OCI-LY7 (cell line): ENCODE data around the gene ISOC2. TPM values are rescaled to one million over a fixed set of nuclear protein-coding genes. Genes with fewer than 3 reads are reported as not detected.

ENCODE experiments used
- BruUV-seq: library from RNA; stranded (reverse); fragments of 400-500 nt; replicated peaks from 2 replicates; lab custom pipeline; 2021; lab: Mats Ljungman, UMichigan
- CTCF ChIA-PET: fragments of 300-600 bp; sonication (Branson Sonifier 250); formaldehyde crosslinking; loops from one replicate; lab custom pipeline; 2022; ENCODE audit warnings: antibody characterized with exemption; ENCODE audit not compliant: unreplicated experiment; lab: Charles Lee
- POLR2A ChIA-PET: fragments of 300-600 bp; sonication (Branson Sonifier 250); formaldehyde crosslinking; loops from one replicate; lab custom pipeline; 2022; ENCODE audit warnings: antibody characterized with exemption; lab: Charles Lee
- DNase-seq: peaks from one replicate; pipeline ENCODE4 v3.0.0-alpha.2; 2015; ENCODE audit warnings: low spot score
- H2AFZ ChIP-seq: fragments of 200-600 bp; sonication (generic), shearing (Covaris generic); 2 replicates; pipeline ENCODE4 v1.6.1; 2014; ENCODE audit warnings: mild to moderate bottlenecking, antibody characterized with exemption, low read length, moderate library complexity
- H3K27ac ChIP-seq: fragments of 200-600 bp; sonication (generic); 2 replicates; pipeline ENCODE4 v1.5.1; 2014; ENCODE audit warnings: mixed run types, low read depth, mild to moderate bottlenecking, moderate library complexity, low read length, inconsistent platforms; ENCODE audit not compliant: poor library complexity, severe bottlenecking
- H3K36me3 ChIP-seq: fragments of 200-600 bp; sonication (generic); 2 replicates; pipeline ENCODE4 v1.6.1; 2014; ENCODE audit warnings: mild to moderate bottlenecking, antibody characterized with exemption, low read length, moderate library complexity, mixed read lengths; ENCODE audit not compliant: insufficient read depth
- H3K4me1 ChIP-seq: fragments of 200-600 bp; sonication (generic); 2 replicates; pipeline ENCODE4 v1.5.1; 2014; ENCODE audit warnings: mild to moderate bottlenecking, low read length; ENCODE audit not compliant: insufficient read depth, poor library complexity, severe bottlenecking
- H3K4me2 ChIP-seq: fragments of 200-600 bp; sonication (generic); 2 replicates; pipeline ENCODE4 v1.6.1; 2014; ENCODE audit warnings: mild to moderate bottlenecking, low read length
- H3K4me3 ChIP-seq: fragments of 200-600 bp; sonication (generic); 2 replicates; pipeline ENCODE4 v1.5.1; 2014; ENCODE audit warnings: mild to moderate bottlenecking, low read depth, low read length; ENCODE audit not compliant: poor library complexity, severe bottlenecking
- H3K79me2 ChIP-seq: fragments of 200-600 bp; sonication (generic); 2 replicates; pipeline ENCODE4 v1.6.1; 2016; ENCODE audit warnings: low read depth, mild to moderate bottlenecking, low read length, moderate library complexity, mixed read lengths; ENCODE audit not compliant: insufficient read depth
- H3K9me2 ChIP-seq: fragments of 200-600 bp; sonication (generic); 2 replicates; pipeline ENCODE4 v1.6.1; 2016; ENCODE audit warnings: mild to moderate bottlenecking, low read length, mixed read lengths; ENCODE audit not compliant: insufficient read depth
- H3K9me3 ChIP-seq: fragments of 200-600 bp; sonication (generic); 2 replicates; pipeline ENCODE4 v1.6.1; 2014; ENCODE audit warnings: mild to moderate bottlenecking, mixed run types, low read length, mixed read lengths
- H4K20me1 ChIP-seq: fragments of 200-600 bp; sonication (generic); 2 replicates; pipeline ENCODE4 v1.6.1; 2014; ENCODE audit warnings: mild to moderate bottlenecking, antibody characterized with exemption, low read length, moderate library complexity, mixed read lengths; ENCODE audit not compliant: insufficient read depth
- EZH2phosphoT487 ChIP-seq: fragments of 200-600 bp; sonication (generic); IDR thresholded peaks from 2 replicates; pipeline ENCODE4 v1.6.1; 2018; ENCODE audit warnings: low read depth, borderline replicate concordance, mild to moderate bottlenecking, mixed run types, antibody characterized with exemption, low read length, moderate library complexity, mixed read lengths
- intact Hi-C: fragments of 100-400 bp; cut with micrococcal nuclease; formaldehyde crosslinking; loops from one replicate; pipeline ENCODE4 v1.10.0; 2022; ENCODE audit not compliant: unreplicated experiment
- total RNA-seq, 2 experiments: library from RNA; depleted of rRNA in 1 of 2; stranded (reverse); fragments of >200 nt in 1 of 2; shearing (Covaris generic) in 1 of 2; gene quantifications; 2 replicates each; pipeline ENCODE4 v1.2.3, GENCODE V29; 2014 to 2022
- TF ChIP-seq, protein P1 (sequence below): fragments of 200-600 bp; sonication (generic); conservative IDR thresholded peaks from 2 replicates; pipeline ENCODE4 v1.5.1; 2014; ENCODE audit warnings: mild to moderate bottlenecking, antibody characterized with exemption, low read length, moderate library complexity, mixed read lengths

Gene ISOC2
- total RNA-seq, 2 experiments from 2014 or later, result 37.0 to 115 TPM

DNA sequence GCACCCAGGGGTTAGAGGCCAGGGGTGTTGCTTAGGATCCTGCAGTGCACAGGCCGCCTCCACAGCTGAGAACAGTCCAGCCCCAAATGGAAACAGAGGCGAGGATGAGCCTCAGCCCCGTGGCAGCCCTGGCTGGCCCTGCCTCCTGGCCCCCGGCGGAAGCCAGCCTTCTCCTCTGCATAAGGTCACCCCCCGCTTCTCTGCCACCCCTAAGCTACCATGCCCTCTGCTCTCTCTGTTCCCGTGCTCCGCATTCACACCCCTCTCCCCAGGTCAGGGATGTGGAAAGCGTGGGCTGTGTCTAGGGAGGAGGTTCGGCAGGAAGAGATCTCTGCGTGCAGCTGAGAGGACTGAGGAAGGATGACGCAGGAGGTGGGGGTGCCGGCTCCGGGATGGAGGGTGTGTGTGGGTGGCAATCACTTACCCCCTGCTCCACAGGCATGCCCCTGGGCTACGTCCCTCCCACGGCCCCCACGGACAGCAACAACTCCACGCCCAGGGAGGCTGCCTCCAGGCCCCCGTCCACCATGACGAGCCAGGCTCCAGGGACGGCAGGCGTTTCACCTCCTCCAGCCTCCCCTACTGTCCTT is 32.8 kb upstream of the ISOC2 start:
- H3K27ac ChIP-seq, result no peak overlapping the region
- intact Hi-C loops, result no loop called here
- no peaks in the 10 kb centered on the region for H3K9me2 ChIP-seq
- no peaks in the 10 kb centered on the region for H3K9me3 ChIP-seq
- TF ChIP-seq EZH2phosphoT487, result no peak
- TF ChIP-seq, protein P1, sequence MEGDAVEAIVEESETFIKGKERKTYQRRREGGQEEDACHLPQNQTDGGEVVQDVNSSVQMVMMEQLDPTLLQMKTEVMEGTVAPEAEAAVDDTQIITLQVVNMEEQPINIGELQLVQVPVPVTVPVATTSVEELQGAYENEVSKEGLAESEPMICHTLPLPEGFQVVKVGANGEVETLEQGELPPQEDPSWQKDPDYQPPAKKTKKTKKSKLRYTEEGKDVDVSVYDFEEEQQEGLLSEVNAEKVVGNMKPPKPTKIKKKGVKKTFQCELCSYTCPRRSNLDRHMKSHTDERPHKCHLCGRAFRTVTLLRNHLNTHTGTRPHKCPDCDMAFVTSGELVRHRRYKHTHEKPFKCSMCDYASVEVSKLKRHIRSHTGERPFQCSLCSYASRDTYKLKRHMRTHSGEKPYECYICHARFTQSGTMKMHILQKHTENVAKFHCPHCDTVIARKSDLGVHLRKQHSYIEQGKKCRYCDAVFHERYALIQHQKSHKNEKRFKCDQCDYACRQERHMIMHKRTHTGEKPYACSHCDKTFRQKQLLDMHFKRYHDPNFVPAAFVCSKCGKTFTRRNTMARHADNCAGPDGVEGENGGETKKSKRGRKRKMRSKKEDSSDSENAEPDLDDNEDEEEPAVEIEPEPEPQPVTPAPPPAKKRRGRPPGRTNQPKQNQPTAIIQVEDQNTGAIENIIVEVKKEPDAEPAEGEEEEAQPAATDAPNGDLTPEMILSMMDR, result no peak
- POLR2A ChIA-PET, result no interaction called here
- no peak for DNase-seq
- no peak overlapping the region for H2AFZ ChIP-seq
- no peaks in the 10 kb centered on the region for H4K20me1 ChIP-seq
- CTCF ChIA-PET, result no interaction called here
- H3K79me2 ChIP-seq, result no peaks in the 10 kb centered on the region
- H3K4me2 ChIP-seq, result no peak overlapping the region
- H3K36me3 ChIP-seq, result no peaks in the 10 kb centered on the region
- no peaks in the 10 kb centered on the region for H3K4me1 ChIP-seq
- no TSS peak for BruUV-seq
- H3K4me3 ChIP-seq, result no peak overlapping the region

DNA sequence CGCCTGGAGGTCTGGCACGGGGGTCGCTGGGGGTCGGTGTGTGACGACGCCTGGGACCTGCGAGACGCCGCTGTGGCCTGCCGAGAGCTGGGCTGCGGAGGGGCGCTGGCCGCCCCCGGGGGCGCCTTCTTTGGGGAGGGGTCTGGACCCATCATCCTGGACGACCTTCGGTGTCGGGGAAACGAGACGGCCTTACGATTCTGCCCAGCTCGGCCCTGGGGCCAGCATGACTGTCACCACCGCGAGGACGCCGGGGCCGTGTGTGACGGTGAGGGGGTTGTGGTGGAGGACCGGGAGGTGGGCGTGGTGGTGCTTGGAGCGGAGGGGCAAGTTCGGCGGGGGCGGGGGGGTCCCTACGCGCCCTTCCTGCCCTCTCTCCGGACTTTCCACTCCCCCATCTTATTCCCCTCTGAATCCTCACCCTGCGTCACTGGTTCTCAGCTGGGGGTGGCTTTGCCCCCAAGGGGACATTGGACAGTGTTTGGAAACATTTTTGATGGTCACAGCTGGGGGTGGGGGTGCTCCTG is 32.3 kb upstream of the ISOC2 start:
- no peaks in the 10 kb centered on the region for H3K79me2 ChIP-seq
- intact Hi-C loops, result no loop called here
- no TSS peak for BruUV-seq
- H3K9me2 ChIP-seq, result no peaks in the 10 kb centered on the region
- H3K36me3 ChIP-seq, result no peaks in the 10 kb centered on the region
- POLR2A ChIA-PET, result no interaction called here
- CTCF ChIA-PET, result no interaction called here
- H3K27ac ChIP-seq, result no peak overlapping the region
- no peak overlapping the region for H3K4me3 ChIP-seq
- H3K4me1 ChIP-seq, result no peaks in the 10 kb centered on the region
- no peaks in the 10 kb centered on the region for H3K9me3 ChIP-seq
- H2AFZ ChIP-seq, result no peak overlapping the region
- H4K20me1 ChIP-seq, result no peaks in the 10 kb centered on the region
- H3K4me2 ChIP-seq, result no peak overlapping the region
- TF ChIP-seq, protein P1, result no peak
- TF ChIP-seq EZH2phosphoT487, result no peak
- DNase-seq, result no peak

DNA sequence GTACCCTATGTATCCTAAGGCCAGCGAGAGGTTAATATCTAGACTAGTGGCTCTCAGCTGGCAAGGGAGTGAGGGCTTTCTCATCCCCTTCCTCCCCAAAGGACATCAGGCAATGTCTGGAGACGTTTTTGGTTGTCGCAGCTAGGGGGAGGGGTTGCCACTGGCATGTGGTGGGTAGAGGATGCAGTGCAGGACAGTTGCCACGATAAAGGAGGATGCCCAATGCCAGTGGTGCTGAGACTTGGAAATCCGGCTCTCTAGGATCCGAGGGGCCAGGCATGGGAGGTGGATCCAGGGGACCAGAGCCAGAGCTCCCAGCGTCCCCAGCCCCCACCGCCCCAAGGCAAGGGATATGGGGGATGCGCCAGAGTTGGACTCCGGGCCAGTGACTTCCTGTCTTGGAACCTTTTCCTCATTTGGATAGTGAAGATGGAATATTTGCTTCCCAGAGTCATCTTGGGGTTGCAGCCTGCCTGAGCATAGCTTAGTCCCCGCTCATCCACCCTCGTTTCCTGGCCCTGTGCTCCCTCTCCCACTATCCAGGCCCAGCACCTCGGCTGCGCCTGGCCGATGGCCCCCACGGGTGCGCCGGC is 31.7 kb upstream of the ISOC2 start:
- no peaks in the 10 kb centered on the region for H3K79me2 ChIP-seq
- no TSS peak for BruUV-seq
- ChIA-PET POLR2A (no interaction called here), CTCF (no interaction called here)
- no peak overlapping the region for H3K4me2 ChIP-seq
- no peak overlapping the region for H3K27ac ChIP-seq
- no peaks in the 10 kb centered on the region for H3K36me3 ChIP-seq
- intact Hi-C loops, result no loop called here
- no peaks in the 10 kb centered on the region for H3K9me2 ChIP-seq
- no peaks in the 10 kb centered on the region for H3K9me3 ChIP-seq
- no peak overlapping the region for H3K4me3 ChIP-seq
- H3K4me1 ChIP-seq, result peaks cover 4% of the 10 kb centered on the region
- TF ChIP-seq, protein P1, result no peak
- no peak for TF ChIP-seq EZH2phosphoT487
- no peaks in the 10 kb centered on the region for H4K20me1 ChIP-seq
- no peak for DNase-seq
- H2AFZ ChIP-seq, result no peak overlapping the region
